Middle frontal gyrus (tissue), 1 donor: ENCODE results near the gene RCCD1.
"Not testable (repeated sequence)": the region's sequence is repeated elsewhere in the genome, so short reads cannot be mapped to it uniquely, and the experiment has no call there.

Source experiments
- DNase-seq: peaks from one replicate; pipeline ENCODE4 v3.0.0-alpha.2; 2015; ENCODE audit warnings: low spot score; ENCODE audit errors: extremely low spot score

RCCD1 gene

GRCh38 chr15:90954712-90955623 is at the start of gene RCCD1:
TSS of gene RCCD1 (plus strand) at chr15:90954884. CDS start at chr15:90956735, 1,851 bp downstream.
- DNase-seq, result peak; percentile 83

GRCh38 chr15:90905306-90906180 is 49.1 kb upstream of the RCCD1 start:
- no peak for DNase-seq

DNA sequence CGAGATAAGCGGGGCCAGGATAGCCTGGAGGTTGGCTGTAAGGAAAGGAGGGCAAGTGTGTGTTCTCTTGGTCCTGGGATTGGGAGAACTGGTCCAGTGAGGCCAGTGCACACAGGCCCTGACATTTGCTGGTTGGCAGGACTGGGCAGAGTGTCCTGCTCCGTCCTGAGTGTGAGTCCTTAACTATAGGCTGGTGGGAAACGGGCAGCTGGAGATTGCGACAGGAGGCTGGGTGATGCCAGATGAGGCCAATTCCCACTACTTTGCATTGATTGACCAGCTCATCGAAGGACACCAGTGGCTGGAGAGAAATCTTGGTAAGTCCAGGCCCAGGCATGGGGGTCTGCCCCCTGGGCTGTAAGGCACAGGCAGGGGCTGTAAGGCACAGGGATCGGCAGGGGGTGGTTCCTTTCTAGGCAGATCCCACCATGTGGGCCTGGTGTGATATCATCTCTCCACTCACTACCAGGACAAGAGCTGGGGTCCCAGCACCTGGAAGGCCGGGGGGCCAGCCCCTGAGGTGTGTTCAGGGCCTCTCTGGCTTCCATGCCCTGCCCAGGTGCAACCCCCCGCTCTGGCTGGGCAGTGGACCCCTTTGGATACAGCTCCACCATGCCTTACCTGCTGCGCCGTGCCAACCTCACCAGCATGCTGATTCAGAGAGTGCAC is 48.4 kb upstream of the RCCD1 start:
- DNase-seq, result no peak

GRCh38 chr15:90907051-90907660 is 47.5 kb upstream of the RCCD1 start:
- no peak for DNase-seq

GRCh38 chr15:90907838-90908507 is 46.7 kb upstream of the RCCD1 start:
- DNase-seq, result no peak

- not testable (repeated sequence) for DNase-seq
Measured at GRCh38 chr15:90909449-90909848, 45.2 kb upstream of the RCCD1 start.

DNA sequence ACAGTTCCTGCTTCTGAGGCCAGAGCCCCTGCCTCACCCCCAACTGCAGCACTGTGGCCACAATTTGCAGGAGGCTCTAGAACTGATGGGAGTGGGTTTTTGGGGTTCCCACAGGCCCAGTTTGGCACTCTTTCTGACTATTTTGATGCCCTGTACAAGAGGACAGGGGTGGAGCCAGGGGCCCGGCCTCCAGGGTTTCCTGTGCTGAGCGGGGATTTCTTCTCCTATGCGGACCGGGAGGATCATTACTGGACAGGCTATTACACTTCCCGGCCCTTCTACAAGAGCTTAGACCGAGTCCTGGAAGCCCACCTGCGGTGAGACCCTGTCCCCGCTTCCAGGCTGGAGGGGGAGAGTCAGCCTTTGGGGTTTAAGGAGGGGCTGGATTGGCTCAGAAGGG is 44.7 kb upstream of the RCCD1 start:
- DNase-seq, result no peak

- DNase-seq, result no peak
Measured at GRCh38 chr15:90910441-90911301, 44.0 kb upstream of the RCCD1 start.

DNA sequence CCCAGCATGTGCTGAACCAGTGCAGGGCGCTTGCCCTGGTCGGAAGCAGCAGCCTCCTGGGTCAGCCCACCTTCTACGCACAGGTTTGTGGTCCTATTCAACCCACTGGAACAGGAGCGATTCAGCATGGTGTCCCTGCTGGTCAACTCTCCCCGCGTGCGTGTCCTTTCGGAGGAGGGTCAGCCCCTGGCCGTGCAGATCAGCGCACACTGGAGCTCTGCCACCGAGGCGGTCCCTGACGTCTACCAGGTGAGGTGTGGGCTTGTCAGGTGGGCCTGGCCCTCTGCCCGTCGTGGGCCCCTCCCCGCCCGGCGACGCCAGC is 43.4 kb upstream of the RCCD1 start:
- DNase-seq, result no peak

DNA sequence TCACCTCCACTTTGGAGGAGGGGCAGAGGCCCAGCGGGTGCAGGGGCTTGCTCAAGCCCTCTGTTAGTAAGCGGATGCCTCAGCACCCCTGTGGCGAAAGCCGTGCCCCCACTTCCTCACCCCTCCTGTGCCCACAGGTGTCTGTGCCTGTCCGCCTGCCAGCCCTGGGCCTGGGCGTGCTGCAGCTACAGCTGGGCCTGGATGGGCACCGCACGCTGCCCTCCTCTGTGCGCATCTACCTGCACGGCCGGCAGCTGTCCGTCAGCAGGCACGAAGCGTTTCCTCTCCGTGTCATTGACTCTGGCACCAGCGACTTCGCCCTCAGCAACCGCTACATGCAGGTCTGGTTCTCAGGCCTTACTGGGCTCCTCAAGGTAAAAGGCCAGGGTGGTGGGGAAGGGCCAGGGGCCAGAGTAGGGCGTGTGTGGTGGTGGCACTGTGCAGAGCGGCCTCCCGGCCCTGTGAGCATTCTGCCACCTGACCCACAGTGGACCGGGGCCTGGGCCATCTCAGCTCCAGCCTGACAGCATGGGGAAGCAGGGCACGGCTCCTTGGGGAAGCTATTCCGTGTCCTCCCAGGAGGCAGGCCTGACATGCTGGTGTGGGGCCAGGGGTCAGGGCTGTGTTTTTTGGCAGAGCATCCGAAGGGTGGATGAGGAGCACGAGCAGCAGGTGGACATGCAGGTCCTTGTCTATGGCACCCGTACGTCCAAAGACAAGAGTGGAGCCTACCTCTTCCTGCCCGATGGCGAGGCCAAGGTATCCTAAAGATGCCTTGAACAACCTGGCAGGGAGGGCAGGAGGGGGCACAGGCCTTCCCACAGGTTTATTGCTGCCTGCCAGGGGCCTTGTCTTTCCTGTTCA is 42.5 kb upstream of the RCCD1 start:
- DNase-seq, result no peak

- DNase-seq, result no peak
Measured at GRCh38 chr15:90912770-90913075, 42.0 kb upstream of the RCCD1 start.

- no peak for DNase-seq
Measured at GRCh38 chr15:90913398-90913944, 41.2 kb upstream of the RCCD1 start.

GRCh38 chr15:90914305-90915080 is 40.2 kb upstream of the RCCD1 start:
- no peak for DNase-seq

- no peak for DNase-seq
Measured at GRCh38 chr15:90915216-90915807, 39.4 kb upstream of the RCCD1 start.

GRCh38 chr15:90915808-90916440 is 38.8 kb upstream of the RCCD1 start:
- DNase-seq, result no peak

GRCh38 chr15:90916461-90916860 is 38.2 kb upstream of the RCCD1 start:
- no peak for DNase-seq

DNA sequence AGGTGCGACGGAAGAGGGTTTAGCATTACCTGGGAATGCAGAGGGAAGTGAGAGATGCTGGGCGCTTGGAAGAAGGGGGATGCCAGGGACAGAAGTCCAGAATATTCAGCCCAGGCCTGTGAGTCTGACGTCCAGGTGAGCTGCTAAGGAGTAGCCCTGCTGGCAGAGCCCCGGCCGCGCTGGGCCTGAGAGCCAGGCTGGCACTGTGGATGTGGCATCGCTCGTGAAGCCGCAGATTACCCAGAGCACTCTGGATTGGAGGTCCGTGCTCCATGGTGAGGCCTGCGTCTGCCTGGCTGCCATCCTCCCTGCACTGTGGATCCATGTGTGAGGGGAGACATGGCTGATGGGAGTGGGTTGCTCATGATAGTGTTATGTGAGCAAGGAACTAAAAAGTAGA is 37.1 kb upstream of the RCCD1 start:
- DNase-seq, result no peak
